Medulla oblongata (tissue), 1 donor: ENCODE data around the gene CYTH4.
A peak's percentile ranks its signal among the peaks of the same experiment; 100 is the strongest.

Experiments used
- DNase-seq: peaks from one replicate; pipeline ENCODE4 v3.0.0-alpha.2; 2015; ENCODE audit errors: extremely low spot score

CYTH4 gene

GRCh38 chr22:37290737-37291136 is 8.4 kb downstream of the CYTH4 start:
- DNase-seq: no peak

- no peak for DNase-seq
These were observed 9.4 kb downstream of the CYTH4 start for GRCh38 chr22:37291559-37292298.

GRCh38 chr22:37292641-37293040 is 10.3 kb downstream of the CYTH4 start:
- DNase-seq: no peak

- no peak for DNase-seq
These were observed 10.9 kb downstream of the CYTH4 start for GRCh38 chr22:37293172-37293571.

- DNase-seq: no peak
These were observed 12.4 kb downstream of the CYTH4 start for GRCh38 chr22:37294747-37295146.

GRCh38 chr22:37295213-37295886 is 13.0 kb downstream of the CYTH4 start:
- DNase-seq: no peak

- no peak for DNase-seq
These were observed 13.6 kb downstream of the CYTH4 start for GRCh38 chr22:37295946-37296345.

- no peak for DNase-seq
These were observed 16.6 kb downstream of the CYTH4 start for GRCh38 chr22:37298748-37299495.

- DNase-seq: no peak
These were observed 17.7 kb downstream of the CYTH4 start for GRCh38 chr22:37299969-37300509.

- DNase-seq: peak; percentile 47
These were observed 18.3 kb downstream of the CYTH4 start for GRCh38 chr22:37300551-37301017.

- DNase-seq: no peak
These were observed 19.0 kb downstream of the CYTH4 start for GRCh38 chr22:37301144-37301830.

- DNase-seq: no peak
These were observed 20.6 kb downstream of the CYTH4 start for GRCh38 chr22:37302674-37303555.

- DNase-seq: no peak
These were observed 21.5 kb downstream of the CYTH4 start for GRCh38 chr22:37303821-37304274.

GRCh38 chr22:37304595-37305343 is 22.5 kb downstream of the CYTH4 start:
- no peak for DNase-seq

GRCh38 chr22:37305887-37306286 is 23.6 kb downstream of the CYTH4 start:
- no peak for DNase-seq

GRCh38 chr22:37306494-37306829 is 24.2 kb downstream of the CYTH4 start:
- no peak for DNase-seq

- DNase-seq: no peak
These were observed 26.3 kb downstream of the CYTH4 start for GRCh38 chr22:37308385-37309200.

- DNase-seq: no peak
These were observed 27.1 kb downstream of the CYTH4 start for GRCh38 chr22:37309211-37310074.
